ENCODE measurements around the gene AAK1.

Gene AAK1

GRCh38 chr2:69620870-69621269 is 22.7 kb downstream of the AAK1 start:
- no peak for TF ChIP-seq CTCF (IDR thresholded peaks at IDR 0.05)

GRCh38 chr2:69619725-69620124 is 23.8 kb downstream of the AAK1 start:
- TF ChIP-seq CTCF (IDR thresholded peaks at IDR 0.05) = no peak

- TF ChIP-seq CTCF (IDR thresholded peaks at IDR 0.05) = no peak
Observed at GRCh38 chr2:69618362-69618761, 25.2 kb downstream of the AAK1 start.

GRCh38 chr2:69617744-69618143 is 25.8 kb downstream of the AAK1 start:
- no peak for TF ChIP-seq CTCF (IDR thresholded peaks at IDR 0.05)

- no peak for TF ChIP-seq CTCF (IDR thresholded peaks at IDR 0.05)
Observed at GRCh38 chr2:69616755-69617154, 26.8 kb downstream of the AAK1 start.

GRCh38 chr2:69615969-69616368 is 27.6 kb downstream of the AAK1 start:
- TF ChIP-seq CTCF (IDR thresholded peaks at IDR 0.05) = no peak

GRCh38 chr2:69615078-69615625 is 28.4 kb downstream of the AAK1 start:
- TF ChIP-seq CTCF (IDR thresholded peaks at IDR 0.05) = no peak

- TF ChIP-seq CTCF (IDR thresholded peaks at IDR 0.05) = no peak
Observed at GRCh38 chr2:69612707-69613106, 30.8 kb downstream of the AAK1 start.

Measured in LNCAP (cell line).